Lower lobe of right lung (tissue), 2 donors: ENCODE data around the gene GPC6. TPM values are rescaled to one million over a fixed set of nuclear protein-coding genes. Genes with fewer than 3 reads are reported as not detected.
A peak's percentile ranks its signal among the peaks of the same experiment; 100 is the strongest.

Experiments
- ATAC-seq, 2 donors: fragments of 200-7000 bp; cut with Tn5 transposase; one replicate each; pipeline ENCODE4 v1.9.1; 2020 to 2022; ENCODE audit warnings: mild to moderate bottlenecking in 2 of 2, moderate library complexity in 2 of 2
- DNase-seq: peaks from one replicate; pipeline ENCODE4 v3.0.0-alpha.2; 2020
- H3K27ac ChIP-seq: fragments of 200-600 bp; one replicate; pipeline ENCODE4 v1.8.0; 2022
- H3K27me3 ChIP-seq: fragments of 200-600 bp; one replicate; pipeline ENCODE4 v1.8.0; 2022; ENCODE audit warnings: low read depth
- H3K36me3 ChIP-seq: fragments of 200-600 bp; one replicate; pipeline ENCODE4 v1.8.0; 2022; ENCODE audit warnings: mild to moderate bottlenecking
- H3K4me1 ChIP-seq: fragments of 200-600 bp; one replicate; pipeline ENCODE4 v1.8.0; 2022
- H3K4me3 ChIP-seq: fragments of 200-600 bp; one replicate; pipeline ENCODE4 v1.8.0; 2022; ENCODE audit warnings: mild to moderate bottlenecking
- H3K9me3 ChIP-seq: fragments of 200-600 bp; one replicate; pipeline ENCODE4 v1.8.0; 2022
- CTCF ChIP-seq: fragments of 200-600 bp; IDR thresholded peaks from one replicate; pipeline ENCODE4 v1.8.0; 2022; ENCODE audit warnings: antibody characterized with exemption, mild to moderate bottlenecking
- intact Hi-C: fragments of 100-400 bp; cut with DNase I; formaldehyde crosslinking; loops from one replicate; pipeline ENCODE4 v1.11.0; 2022
- total RNA-seq: library from RNA; stranded (reverse); fragmentation: NEBNext Ultra II Directional; extraction: Animal tissue kit (Norgen Biotek cat#: 25700); gene quantifications from one replicate; pipeline ENCODE4 v1.2.1, GENCODE V29; 2021
- donor health status: DM: no; HTN: yes; CAD: no; lungs with severe emphysema.

Gene GPC6
- total RNA-seq, 1 donor from 2014 or later = 5.5 TPM

- Histone ChIP-seq H3K27me3 (no peaks in the 10 kb centered on the region), H3K27ac (no peak overlapping the region), H3K9me3 (no peaks in the 10 kb centered on the region), H3K4me1 (no peaks in the 10 kb centered on the region), H3K36me3 (no peaks in the 10 kb centered on the region), H3K4me3 (no peak overlapping the region)
- DNase-seq (no peak), ATAC-seq (peak; percentile 93 to 96)
- peak; percentile 89 for TF ChIP-seq CTCF
- intact Hi-C loops = no loop called here
Observed at GRCh38 chr13:94362411-94362909, 1135.9 kb downstream of the GPC6 start.

DNA sequence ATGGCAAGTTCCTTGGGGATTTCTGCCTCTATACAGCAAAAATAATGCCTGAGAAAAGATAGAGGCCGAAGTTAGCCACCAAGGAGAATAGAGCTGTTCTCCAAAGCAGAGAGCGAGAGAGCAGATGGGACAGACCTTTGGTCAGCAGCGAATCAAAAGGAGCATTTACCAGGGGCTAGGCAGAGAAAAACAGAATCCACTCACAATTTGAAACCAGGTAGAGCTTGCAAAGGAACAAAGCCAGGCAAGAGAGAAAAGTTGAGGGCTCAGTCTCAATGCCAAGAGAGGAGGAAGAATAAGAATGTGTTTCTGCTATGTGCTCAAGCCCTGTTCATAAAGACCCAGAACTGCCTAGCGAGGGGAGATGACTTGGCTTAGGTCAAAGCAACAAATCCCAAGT lies 1140.1 kb downstream of the GPC6 start:
- Histone ChIP-seq H3K27me3 (no peaks in the 10 kb centered on the region), H3K27ac (no peak overlapping the region), H3K4me1 (no peaks in the 10 kb centered on the region), H3K9me3 (no peaks in the 10 kb centered on the region), H3K36me3 (no peaks in the 10 kb centered on the region), H3K4me3 (no peak overlapping the region)
- DNase-seq = no peak
- intact Hi-C loops = no loop called here
- no peak for TF ChIP-seq CTCF
- no peak for ATAC-seq

- no peak overlapping the region for H3K27ac ChIP-seq
- H3K36me3 ChIP-seq = no peaks in the 10 kb centered on the region
- no peaks in the 10 kb centered on the region for H3K4me1 ChIP-seq
- TF ChIP-seq CTCF = no peak
- peak; percentile 50 to 75 for ATAC-seq
- no peak for DNase-seq
- H3K27me3 ChIP-seq = no peaks in the 10 kb centered on the region
- H3K4me3 ChIP-seq = no peak overlapping the region
- H3K9me3 ChIP-seq = no peaks in the 10 kb centered on the region
- intact Hi-C loops = no loop called here
Observed at GRCh38 chr13:94369972-94370436, 1143.4 kb downstream of the GPC6 start.

DNA sequence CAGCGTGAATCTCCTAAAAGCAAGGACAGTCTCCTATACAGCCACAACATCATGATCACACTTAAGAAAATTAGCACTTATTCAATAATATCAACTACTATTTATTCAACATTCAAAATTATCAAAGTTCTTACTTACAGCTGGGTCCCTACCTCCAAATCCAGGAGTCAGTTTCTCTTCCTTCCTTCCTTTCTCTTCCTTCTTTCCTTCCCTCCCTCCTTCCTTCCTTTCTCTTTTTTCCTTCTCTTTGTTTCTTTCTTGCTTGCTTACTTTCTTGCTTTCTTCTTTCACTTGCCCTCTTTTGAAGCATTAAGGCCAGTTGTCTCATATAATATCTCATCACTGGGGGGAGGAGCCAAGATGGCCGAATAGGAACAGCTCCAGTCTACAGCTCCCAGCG lies 1145.2 kb downstream of the GPC6 start:
- Histone ChIP-seq H3K4me3 (no peak overlapping the region), H3K9me3 (no peaks in the 10 kb centered on the region), H3K4me1 (no peaks in the 10 kb centered on the region), H3K27ac (no peak overlapping the region), H3K27me3 (no peaks in the 10 kb centered on the region), H3K36me3 (no peaks in the 10 kb centered on the region)
- ATAC-seq = no peak
- no peak for DNase-seq
- intact Hi-C loops = no loop called here
- TF ChIP-seq CTCF = no peak

GRCh38 chr13:94382517-94382916 lies 1155.9 kb downstream of the GPC6 start:
- DNase-seq (no peak), ATAC-seq (no peak)
- Histone ChIP-seq H3K27ac (no peak overlapping the region), H3K36me3 (no peaks in the 10 kb centered on the region), H3K4me1 (no peaks in the 10 kb centered on the region), H3K4me3 (no peak overlapping the region), H3K27me3 (no peaks in the 10 kb centered on the region), H3K9me3 (no peaks in the 10 kb centered on the region)
- no peak for TF ChIP-seq CTCF
- intact Hi-C loops = no loop called here

DNA sequence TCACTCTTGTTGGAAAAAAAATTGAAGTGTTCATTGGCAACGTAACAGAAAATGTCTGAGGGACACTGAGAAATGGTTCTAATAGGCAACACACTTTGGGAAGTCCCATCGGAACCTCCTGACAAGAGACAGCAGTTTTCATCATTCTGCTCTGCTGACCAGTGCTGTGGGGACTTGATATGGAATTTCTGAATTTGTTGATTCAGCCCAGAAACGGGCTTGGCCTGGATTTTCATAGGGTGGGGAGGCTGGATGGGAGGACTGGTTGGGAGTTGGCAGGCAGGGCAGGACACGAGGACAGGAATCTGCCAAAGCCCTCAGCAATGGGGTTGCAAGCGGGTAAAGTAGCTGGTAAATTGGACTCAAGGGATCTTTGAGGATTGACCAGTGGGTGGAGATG lies 1156.4 kb downstream of the GPC6 start:
- Histone ChIP-seq H3K27ac (no peak overlapping the region), H3K4me3 (no peak overlapping the region), H3K9me3 (no peaks in the 10 kb centered on the region), H3K27me3 (no peaks in the 10 kb centered on the region), H3K4me1 (no peaks in the 10 kb centered on the region), H3K36me3 (no peaks in the 10 kb centered on the region)
- intact Hi-C loops = no loop called here
- no peak for TF ChIP-seq CTCF
- no peak for DNase-seq
- no peak for ATAC-seq
